Endothelial cell of hepatic sinusoid (primary cell): ENCODE results near the gene FBXO34.
"Not testable (repeated sequence)": the region's sequence is repeated elsewhere in the genome, so short reads cannot be mapped to it uniquely, and the experiment has no call there.

Experiments
- in situ Hi-C: cut with HindIII; loops from 2 replicates; pipeline ENCODE4 v1.10.0; 2017; ENCODE audit warnings: low sequenced_read_pairs

Gene FBXO34

GRCh38 chr14:55344582-55345163, 73.5 kb downstream of the FBXO34 start:
- in situ Hi-C loops = not testable (repeated sequence)

GRCh38 chr14:55347040-55347439, 75.8 kb downstream of the FBXO34 start:
- in situ Hi-C loops = no loop called here

- in situ Hi-C loops = no loop called here
These were observed 76.5 kb downstream of the FBXO34 start for GRCh38 chr14:55347748-55348147.

- in situ Hi-C loops = no loop called here
These were observed 77.7 kb downstream of the FBXO34 start for GRCh38 chr14:55348766-55349453.

- in situ Hi-C loops = no loop called here
These were observed 78.3 kb downstream of the FBXO34 start for GRCh38 chr14:55349565-55349964.

- in situ Hi-C loops = no loop called here
These were observed 79.2 kb downstream of the FBXO34 start for GRCh38 chr14:55350461-55350860.

- in situ Hi-C loops = no loop called here
These were observed 79.9 kb downstream of the FBXO34 start for GRCh38 chr14:55351111-55351510.

- in situ Hi-C loops = no loop called here
These were observed 81.0 kb downstream of the FBXO34 start for GRCh38 chr14:55352201-55352600.

- in situ Hi-C loops = no loop called here
These were observed 82.7 kb downstream of the FBXO34 start for GRCh38 chr14:55353686-55354467.

- in situ Hi-C loops = no loop called here
These were observed 83.3 kb downstream of the FBXO34 start for GRCh38 chr14:55354500-55354899.

GRCh38 chr14:55355922-55356321, 84.7 kb downstream of the FBXO34 start:
- in situ Hi-C loops = no loop called here

GRCh38 chr14:55356913-55357312, 85.7 kb downstream of the FBXO34 start:
- in situ Hi-C loops = no loop called here

GRCh38 chr14:55359307-55359706, 88.1 kb downstream of the FBXO34 start:
- in situ Hi-C loops = no loop called here

- in situ Hi-C loops = loop anchor here (10.0 kb wide), 1 partner anchor 146 kb away; no protein-coding TSS in a partner anchor
These were observed 90.0 kb downstream of the FBXO34 start for GRCh38 chr14:55361190-55361589.

GRCh38 chr14:55366271-55366670, 95.0 kb downstream of the FBXO34 start:
- in situ Hi-C loops = loop anchor here (10.0 kb wide), 1 partner anchor 151 kb away; no protein-coding TSS in a partner anchor

- in situ Hi-C loops = no loop called here
These were observed 99.7 kb downstream of the FBXO34 start for GRCh38 chr14:55370883-55371455.

- in situ Hi-C loops = no loop called here
These were observed 101.2 kb downstream of the FBXO34 start for GRCh38 chr14:55372423-55372822.

- in situ Hi-C loops = no loop called here
These were observed 101.6 kb downstream of the FBXO34 start for GRCh38 chr14:55372825-55373224.

- in situ Hi-C loops = no loop called here
These were observed 102.8 kb downstream of the FBXO34 start for GRCh38 chr14:55373784-55374705.

GRCh38 chr14:55374771-55375170, 103.5 kb downstream of the FBXO34 start:
- in situ Hi-C loops = loop anchor here (5.0 kb wide), 1 partner anchor 53 kb away; no protein-coding TSS in a partner anchor
